ENCODE measurements around the gene EXOC3. TPM values are rescaled to one million over a fixed set of nuclear protein-coding genes. Genes with fewer than 3 reads are reported as not detected.
A peak's percentile ranks its signal among the peaks of the same experiment; 100 is the strongest.

Gene EXOC3
- total RNA-seq, 3 donors from 2014 or later (not counting 1 experiment from before 2014, with no cell fraction given), result 89.6 to 99.9 (median 96.3) TPM

- 97% methylated on average over 19 of the region's 19 CpGs for WGBS (ENCODE audit: insufficient coverage)
- TF ChIP-seq CTCF (IDR thresholded peaks at IDR 0.05), result no peak
- H3K4me3 Mint-ChIP-seq, result no peak overlapping the region
- H3K9me3 Mint-ChIP-seq, result no peaks in the 10 kb centered on the region
- no peaks in the 10 kb centered on the region for H3K27me3 Mint-ChIP-seq (ENCODE audit: low read depth in 2 of 2)
- no peaks in the 10 kb centered on the region for H3K27me3 ChIP-seq (ENCODE audit: control insufficient read depth, insufficient read depth, low read length)
- DNase-seq, result no peak
- no peak overlapping the region for H3K4me3 ChIP-seq (ENCODE audit: low read length)
- peaks cover 73% of the 10 kb centered on the region for H3K36me3 ChIP-seq (ENCODE audit: control insufficient read depth, insufficient read depth, low read length)
- ATAC-seq, result no peak
- no peaks in the 10 kb centered on the region for H3K9me3 ChIP-seq (ENCODE audit: control insufficient read depth, insufficient read depth, low read length)
- peaks cover 20 to 21% of the 10 kb centered on the region in 2 donors for H3K4me1 Mint-ChIP-seq
- H3K27ac Mint-ChIP-seq, result no peak overlapping the region
- peaks cover 11% of the 10 kb centered on the region for H3K4me1 ChIP-seq (ENCODE audit: control insufficient read depth, insufficient read depth, low read length)
- no peak overlapping the region for H3K27ac ChIP-seq (ENCODE audit: low read length)
- intact Hi-C loops (cut with micrococcal nuclease), result no loop called here
- peaks cover 27% of the 10 kb centered on the region for H3K36me3 Mint-ChIP-seq
These were observed 14.4 kb downstream of the EXOC3 start for GRCh38 chr5:457195-457961.

GRCh38 chr5:458547-459353, 15.8 kb downstream of the EXOC3 start:
- no peaks in the 10 kb centered on the region for H3K9me3 ChIP-seq (ENCODE audit: control insufficient read depth, insufficient read depth, low read length)
- H3K4me1 Mint-ChIP-seq, result peaks cover 7% of the 10 kb centered on the region in 2 donors
- H3K27me3 Mint-ChIP-seq (ENCODE audit: low read depth in 2 of 2), result no peaks in the 10 kb centered on the region
- 82% methylated on average over 16 of the region's 17 CpGs for WGBS (ENCODE audit: insufficient coverage)
- peak; percentile 33 to 68 (median 48) for ATAC-seq
- no peaks in the 10 kb centered on the region for H3K9me3 Mint-ChIP-seq
- no peak overlapping the region for H3K27ac ChIP-seq (ENCODE audit: low read length)
- peaks cover 67% of the 10 kb centered on the region for H3K36me3 ChIP-seq (ENCODE audit: control insufficient read depth, insufficient read depth, low read length)
- H3K27me3 ChIP-seq (ENCODE audit: control insufficient read depth, insufficient read depth, low read length), result no peaks in the 10 kb centered on the region
- H3K4me3 ChIP-seq (ENCODE audit: low read length), result no peak overlapping the region
- intact Hi-C loops (cut with micrococcal nuclease), result no loop called here
- no peaks in the 10 kb centered on the region for H3K4me1 ChIP-seq (ENCODE audit: control insufficient read depth, insufficient read depth, low read length)
- no peak overlapping the region for H3K27ac Mint-ChIP-seq
- peaks cover 13% of the 10 kb centered on the region for H3K36me3 Mint-ChIP-seq
- DNase-seq, result peak; percentile 10 to 45
- no peak for TF ChIP-seq CTCF (IDR thresholded peaks at IDR 0.05)
- H3K4me3 Mint-ChIP-seq, result no peak overlapping the region

- 98% methylated on average over 19 of the region's 24 CpGs for WGBS (ENCODE audit: insufficient coverage)
These were observed 16.7 kb downstream of the EXOC3 start for GRCh38 chr5:459562-460272.

More at GRCh38 chr5:459562-460272, 16.7 kb downstream of the EXOC3 start:
- Histone ChIP-seq H3K4me1 (ENCODE audit: control insufficient read depth, insufficient read depth, low read length) (peaks cover 9% of the 10 kb centered on the region), H3K4me3 (ENCODE audit: low read length) (no peak overlapping the region), H3K27me3 (ENCODE audit: control insufficient read depth, insufficient read depth, low read length) (no peaks in the 10 kb centered on the region), H3K36me3 (ENCODE audit: control insufficient read depth, insufficient read depth, low read length) (peaks cover 61% of the 10 kb centered on the region), H3K9me3 (ENCODE audit: control insufficient read depth, insufficient read depth, low read length) (no peaks in the 10 kb centered on the region), H3K27ac (ENCODE audit: low read length) (no peak overlapping the region)
- TF ChIP-seq CTCF (IDR thresholded peaks at IDR 0.05), result no peak
- DNase-seq (no peak), ATAC-seq (no peak)
- Mint-ChIP-seq H3K27ac (peak overlapping the region in 1 of 2 donors; percentile 35), H3K9me3 (no peaks in the 10 kb centered on the region), H3K4me3 (no peak overlapping the region), H3K4me1 (peaks cover 0 to 6% of the 10 kb centered on the region in 2 donors), H3K36me3 (peaks cover 6% of the 10 kb centered on the region), H3K27me3 (ENCODE audit: low read depth in 2 of 2) (no peaks in the 10 kb centered on the region)
- intact Hi-C loops (cut with micrococcal nuclease), result no loop called here

All from natural killer cell (primary cell).